Transverse colon (tissue), 4 donors: ENCODE measurements around the gene ADAMTS8. TPM values are rescaled to one million over a fixed set of nuclear protein-coding genes. Genes with fewer than 3 reads are reported as not detected.

Experiments
- DNase-seq: peaks from one replicate; pipeline ENCODE4 v3.0.0-alpha.2; 2019
- H3K27ac ChIP-seq, 4 donors: fragments of 200-600 bp; sonication (generic); 2 replicates each; pipeline ENCODE4 v1.5.1; 2016 to 2018; ENCODE audit warnings: inconsistent platforms in 4 of 4
- H3K27me3 ChIP-seq: fragments of 200-600 bp; sonication (generic); 2 replicates; pipeline ENCODE4 v1.5.1; 2017; ENCODE audit warnings: inconsistent platforms
- H3K36me3 ChIP-seq, 4 donors: fragments of 200-600 bp; sonication (generic); 2 replicates each; pipeline ENCODE4 v1.5.1; 2017 to 2019; ENCODE audit warnings: inconsistent platforms in 4 of 4
- H3K4me1 ChIP-seq, 4 donors: fragments of 200-600 bp; sonication (generic); 2 replicates each; pipeline ENCODE4 v1.5.1; 2017 to 2020; ENCODE audit warnings: inconsistent platforms in 4 of 4
- H3K4me3 ChIP-seq, 4 donors: fragments of 200-600 bp; sonication (generic); 1 replicate in 1 of 4; 2 replicates in 3 of 4; pipeline versions ENCODE4 v1.5.1 to v1.6.1; 2017 to 2019; ENCODE audit warnings: inconsistent platforms in 4 of 4
- H3K9me3 ChIP-seq, 2 donors: fragments of 200-600 bp; sonication (generic); 2 replicates each; pipeline ENCODE4 v1.5.1; 2017 to 2019; ENCODE audit warnings: inconsistent platforms in 2 of 2
- EP300 ChIP-seq: sonication (generic); formaldehyde crosslinking; IDR thresholded peaks from one replicate; pipeline ENCODE4 v1.6.1; 2017; ENCODE audit warnings: antibody characterized with exemption, low read depth
- POLR2A ChIP-seq: fragments of 450-650 bp; IDR thresholded peaks from one replicate; pipeline ENCODE4 v1.6.1; 2016; ENCODE audit warnings: antibody characterized with exemption, mild to moderate bottlenecking, moderate library complexity
- POLR2AphosphoS5 ChIP-seq, 3 donors: sonication (generic); formaldehyde crosslinking; IDR thresholded peaks; one replicate each; pipeline ENCODE4 v1.6.1; 2016; ENCODE audit warnings: antibody characterized with exemption in 3 of 3
- WGBS, 2 donors: methylation state at CpG; one replicate each; pipeline ENCODE4 v1.1.5; 2018; ENCODE audit warnings: low coverage in 1 of 2; 5-methylcytosine and 5-hydroxymethylcytosine counted together
- in situ Hi-C, 4 donors: fragments of 200-750 bp; cut with MboI; loops; one replicate each; pipeline versions ENCODE4 v1.15.0 to v1.15.1; 2017; ENCODE audit warnings: low sequenced_read_pairs in 3 of 4, low pct_ligation_motif_present in 1 of 4, low pct_unique_long_range_greater_than_20kb in 1 of 4
- intact Hi-C: fragments of 100-400 bp; cut with DNase I; formaldehyde crosslinking; loops from one replicate; pipeline ENCODE4 v1.15.1; 2023; ENCODE audit warnings: low total_unique reads
- total RNA-seq, 4 donors: library from RNA; depleted of rRNA; stranded (reverse); fragments of >200 nt; gene quantifications; one replicate each; pipeline ENCODE4 v1.1.0, GENCODE V29; 2016
- TF ChIP-seq, protein P1 (sequence below), 5 experiments: fragments of 200-600 bp in 3 of 5; fragments of 450-650 bp in 2 of 5; sonication (generic) in 3 of 5; IDR thresholded peaks; 1 replicate in 2 of 5; 2 replicates in 3 of 5; pipeline ENCODE4 v1.5.1; 2016 to 2017; ENCODE audit warnings: antibody characterized with exemption in 5 of 5, inconsistent platforms in 3 of 5, mild to moderate bottlenecking in 2 of 5, moderate library complexity in 1 of 5

The ADAMTS8 gene
- total RNA-seq, 4 donors from 2014 or later = 0.27 to 1.00 (median 0.95) TPM; not detected in 1

DNA sequence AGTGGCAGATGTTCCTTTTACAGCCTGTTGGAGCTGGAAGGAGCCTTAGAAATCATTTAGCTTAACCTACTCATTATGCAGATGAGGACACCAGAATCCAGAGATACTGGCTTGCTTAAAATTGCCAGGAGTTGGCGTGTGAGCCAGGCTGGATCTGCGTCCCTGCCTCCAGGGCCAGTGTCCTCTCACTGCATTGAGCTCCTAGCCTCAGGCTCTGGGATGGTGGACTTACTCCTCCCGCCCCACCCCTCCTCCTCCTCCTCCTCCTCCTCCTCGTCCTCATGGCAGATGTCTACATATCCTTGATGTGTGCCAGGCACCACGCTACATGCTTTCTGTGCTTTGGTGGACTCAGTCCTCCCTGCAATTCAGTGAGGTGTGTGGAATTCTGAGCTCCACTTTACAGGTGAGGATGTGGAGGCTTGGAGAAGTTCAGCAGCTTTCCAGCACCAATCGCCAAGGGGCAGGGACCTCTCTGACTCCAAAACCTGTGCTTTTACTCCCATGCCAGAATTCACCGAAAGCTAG lies 44.1 kb upstream of the ADAMTS8 start:
- intact Hi-C loops = no loop called here
- Histone ChIP-seq H3K4me1 (peaks cover 0 to 3% (median under 1%) of the 10 kb centered on the region in 4 donors), H3K4me3 (no peak overlapping the region), H3K9me3 (no peaks in the 10 kb centered on the region), H3K27ac (no peak overlapping the region), H3K27me3 (no peaks in the 10 kb centered on the region), H3K36me3 (no peaks in the 10 kb centered on the region)
- no peak for TF ChIP-seq POLR2A
- TF ChIP-seq, protein P1, sequence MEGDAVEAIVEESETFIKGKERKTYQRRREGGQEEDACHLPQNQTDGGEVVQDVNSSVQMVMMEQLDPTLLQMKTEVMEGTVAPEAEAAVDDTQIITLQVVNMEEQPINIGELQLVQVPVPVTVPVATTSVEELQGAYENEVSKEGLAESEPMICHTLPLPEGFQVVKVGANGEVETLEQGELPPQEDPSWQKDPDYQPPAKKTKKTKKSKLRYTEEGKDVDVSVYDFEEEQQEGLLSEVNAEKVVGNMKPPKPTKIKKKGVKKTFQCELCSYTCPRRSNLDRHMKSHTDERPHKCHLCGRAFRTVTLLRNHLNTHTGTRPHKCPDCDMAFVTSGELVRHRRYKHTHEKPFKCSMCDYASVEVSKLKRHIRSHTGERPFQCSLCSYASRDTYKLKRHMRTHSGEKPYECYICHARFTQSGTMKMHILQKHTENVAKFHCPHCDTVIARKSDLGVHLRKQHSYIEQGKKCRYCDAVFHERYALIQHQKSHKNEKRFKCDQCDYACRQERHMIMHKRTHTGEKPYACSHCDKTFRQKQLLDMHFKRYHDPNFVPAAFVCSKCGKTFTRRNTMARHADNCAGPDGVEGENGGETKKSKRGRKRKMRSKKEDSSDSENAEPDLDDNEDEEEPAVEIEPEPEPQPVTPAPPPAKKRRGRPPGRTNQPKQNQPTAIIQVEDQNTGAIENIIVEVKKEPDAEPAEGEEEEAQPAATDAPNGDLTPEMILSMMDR (IDR thresholded peaks at IDR 0.05) = no peak
- TF ChIP-seq POLR2AphosphoS5 (IDR thresholded peaks at IDR 0.05) = no peak
- TF ChIP-seq EP300 = no peak
- WGBS, 2 donors = 87% methylated on average over 7 of the region's 7 CpGs; no CpG with 5 or more reads in 1 of the 2 donors
- in situ Hi-C loops = no loop called here
- DNase-seq = no peak

DNA sequence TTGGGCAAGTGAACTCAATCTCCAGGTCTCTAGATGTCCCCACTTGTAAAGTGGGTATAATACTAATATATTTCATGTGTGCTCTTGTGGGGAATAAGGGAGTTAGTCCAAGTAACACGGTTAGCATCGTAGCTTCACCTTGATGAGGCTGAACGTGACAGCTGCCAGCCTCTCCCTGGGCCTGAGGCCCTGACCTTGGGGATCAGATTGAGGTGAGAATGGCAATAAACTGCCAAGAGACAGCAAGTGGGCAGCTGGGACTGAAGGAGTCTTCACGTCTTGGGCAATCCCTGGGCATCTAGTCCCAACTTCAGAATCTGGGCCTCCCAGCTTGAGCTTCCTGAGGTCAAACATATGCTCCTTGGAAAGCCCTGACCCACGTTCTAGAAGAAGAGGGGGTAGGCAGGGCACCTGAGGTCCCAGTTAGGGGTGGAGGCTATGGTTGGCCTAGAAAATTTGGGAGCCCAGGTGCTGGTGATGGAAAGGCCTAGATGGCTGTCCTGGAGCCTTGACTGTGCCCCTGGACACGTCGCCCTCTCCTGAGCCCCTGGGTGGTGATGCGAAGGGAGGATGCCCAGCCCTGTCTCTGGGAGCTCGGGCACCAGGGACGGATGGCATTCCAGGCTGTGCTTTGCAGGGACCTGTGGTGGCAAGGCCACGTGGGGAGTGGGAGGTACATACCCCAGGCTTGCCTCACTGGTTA lies 43.5 kb upstream of the ADAMTS8 start:
- 85% methylated on average over 11 of the region's 11 CpGs; no CpG with 5 or more reads in 1 of the 2 donors for WGBS, 2 donors
- H3K4me1 ChIP-seq = peaks cover 0 to 3% (median 0%) of the 10 kb centered on the region in 4 donors
- in situ Hi-C loops = no loop called here
- H3K9me3 ChIP-seq = no peaks in the 10 kb centered on the region
- no peaks in the 10 kb centered on the region for H3K27me3 ChIP-seq
- H3K27ac ChIP-seq = no peak overlapping the region
- no peaks in the 10 kb centered on the region for H3K36me3 ChIP-seq
- TF ChIP-seq POLR2A = no peak
- no peak for TF ChIP-seq POLR2AphosphoS5 (IDR thresholded peaks at IDR 0.05)
- H3K4me3 ChIP-seq = no peak overlapping the region
- intact Hi-C loops = no loop called here
- DNase-seq = no peak

DNA sequence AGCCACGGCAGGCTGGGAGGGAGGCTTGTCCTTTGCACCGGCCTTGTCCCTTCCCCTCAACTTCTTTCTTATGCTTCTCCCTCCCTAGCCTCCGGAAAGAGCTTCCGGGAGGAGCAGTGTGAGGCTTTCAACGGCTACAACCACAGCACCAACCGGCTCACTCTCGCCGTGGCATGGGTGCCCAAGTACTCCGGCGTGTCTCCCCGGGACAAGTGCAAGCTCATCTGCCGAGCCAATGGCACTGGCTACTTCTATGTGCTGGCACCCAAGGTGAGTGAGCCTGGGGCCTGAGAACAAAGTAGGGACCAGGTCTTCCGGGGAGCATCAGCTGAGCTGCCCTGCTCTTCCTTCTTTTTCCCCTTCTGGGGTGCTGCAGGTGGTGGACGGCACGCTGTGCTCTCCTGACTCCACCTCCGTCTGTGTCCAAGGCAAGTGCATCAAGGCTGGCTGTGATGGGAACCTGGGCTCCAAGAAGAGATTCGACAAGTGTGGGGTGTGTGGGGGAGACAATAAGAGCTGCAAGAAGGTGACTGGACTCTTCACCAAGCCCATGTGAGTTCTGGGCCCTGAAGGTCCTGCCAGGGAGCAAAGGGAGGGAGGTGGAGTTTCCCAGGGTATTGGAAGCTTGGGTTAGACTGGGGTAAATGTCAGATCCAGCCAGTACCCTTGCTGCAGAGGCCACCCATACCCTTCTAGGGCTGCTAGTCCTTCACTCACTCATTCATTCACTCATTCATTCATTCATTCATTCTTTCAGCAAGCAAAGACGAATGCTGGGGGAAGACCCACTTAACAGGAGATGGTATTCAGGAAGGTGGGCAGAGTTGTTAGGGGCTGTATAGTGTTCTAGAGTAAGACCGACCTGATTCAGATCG lies 42.7 kb upstream of the ADAMTS8 start:
- intact Hi-C loops = no loop called here

GRCh38 chr11:130469181-130469580 lies 40.8 kb upstream of the ADAMTS8 start:
- 87 to 100% methylated on average over 6 of the region's 6 CpGs for WGBS, 2 donors
- TF ChIP-seq POLR2A (no peak), POLR2AphosphoS5 (IDR thresholded peaks at IDR 0.05) (no peak), EP300 (no peak)
- TF ChIP-seq, protein P1 (IDR thresholded peaks at IDR 0.05) = no peak
- Histone ChIP-seq H3K4me1 (no peaks in the 10 kb centered on the region), H3K27me3 (no peaks in the 10 kb centered on the region), H3K36me3 (no peaks in the 10 kb centered on the region), H3K27ac (no peak overlapping the region), H3K4me3 (no peak overlapping the region), H3K9me3 (no peaks in the 10 kb centered on the region)
- DNase-seq = no peak
- intact Hi-C loops = no loop called here
- in situ Hi-C loops = no loop called here

More for the DNA sequence above, 42.7 kb upstream of the ADAMTS8 start:
- in situ Hi-C loops = no loop called here
- TF ChIP-seq POLR2A (no peak), POLR2AphosphoS5 (IDR thresholded peaks at IDR 0.05) (no peak), EP300 (no peak)
- TF ChIP-seq, protein P1 (IDR thresholded peaks at IDR 0.05) = no peak
- 90% methylated on average over 20 of the region's 20 CpGs; no CpG with 5 or more reads in 1 of the 2 donors for WGBS, 2 donors
- no peak for DNase-seq
- H3K36me3 ChIP-seq = no peaks in the 10 kb centered on the region
- H3K27me3 ChIP-seq = no peaks in the 10 kb centered on the region
- no peaks in the 10 kb centered on the region for H3K4me1 ChIP-seq
- H3K9me3 ChIP-seq = no peaks in the 10 kb centered on the region
- no peak overlapping the region for H3K27ac ChIP-seq
- no peak overlapping the region for H3K4me3 ChIP-seq
